IPS-18a (cell line): ENCODE measurements around the gene SLC17A9.

Source experiments
- H3K27ac ChIP-seq: one replicate; pipeline ENCODE4 v1.5.1; 2013; ENCODE audit warnings: low read length
- H3K27me3 ChIP-seq: one replicate; pipeline ENCODE4 v1.6.1; 2013; ENCODE audit warnings: mild to moderate bottlenecking, low read length; ENCODE audit not compliant: control insufficient read depth, insufficient read depth
- H3K36me3 ChIP-seq: one replicate; pipeline ENCODE4 v1.6.1; 2013; ENCODE audit warnings: low read depth, low read length; ENCODE audit not compliant: control insufficient read depth
- H3K4me1 ChIP-seq: one replicate; pipeline ENCODE4 v1.6.1; 2013; ENCODE audit warnings: low read depth, low read length; ENCODE audit not compliant: control insufficient read depth
- H3K4me3 ChIP-seq: one replicate; pipeline ENCODE4 v1.5.1; 2013; ENCODE audit warnings: low read length
- H3K9ac ChIP-seq: one replicate; pipeline ENCODE4 v1.6.1; 2013; ENCODE audit warnings: mild to moderate bottlenecking, low read length, moderate library complexity
- H3K9me3 ChIP-seq: one replicate; pipeline ENCODE4 v1.6.1; 2013; ENCODE audit warnings: low read depth, low read length; ENCODE audit not compliant: control insufficient read depth

Gene SLC17A9

DNA sequence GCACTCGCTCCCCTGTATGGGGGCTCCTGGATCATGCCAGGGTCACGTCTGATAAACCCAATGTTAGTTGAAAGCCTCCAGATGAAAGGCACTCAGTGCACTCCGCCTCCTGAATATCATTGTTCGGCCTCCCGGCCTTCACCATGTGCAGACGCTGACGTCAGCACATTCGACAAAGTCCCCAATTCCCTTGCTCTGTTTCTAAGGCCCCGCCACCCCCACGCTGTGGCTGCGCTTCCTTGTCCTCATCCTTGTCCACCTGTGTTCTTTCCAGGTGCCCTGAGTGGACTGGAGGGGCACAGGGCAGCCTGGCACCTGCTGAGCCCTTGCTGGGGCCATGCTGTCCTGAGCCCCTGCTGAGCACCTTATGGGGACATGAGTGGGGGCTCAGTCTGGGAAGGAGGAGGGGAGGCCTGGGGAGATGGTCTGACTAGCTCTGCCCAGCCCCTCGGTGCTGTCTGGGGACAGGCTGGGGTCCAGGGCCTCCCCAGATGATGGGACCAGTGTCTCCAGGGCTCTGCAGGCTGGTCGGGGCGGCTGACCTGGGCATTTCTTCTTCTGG lies 64.1 kb downstream of the SLC17A9 start:
- no peaks in the 10 kb centered on the region for H3K36me3 ChIP-seq
- peaks cover 11% of the 10 kb centered on the region for H3K9me3 ChIP-seq
- H3K4me3 ChIP-seq, result no peak overlapping the region
- H3K4me1 ChIP-seq, result peaks cover 11% of the 10 kb centered on the region
- H3K9ac ChIP-seq, result no peak overlapping the region
- H3K27ac ChIP-seq, result no peak overlapping the region
- H3K27me3 ChIP-seq, result peaks cover 45% of the 10 kb centered on the region

DNA sequence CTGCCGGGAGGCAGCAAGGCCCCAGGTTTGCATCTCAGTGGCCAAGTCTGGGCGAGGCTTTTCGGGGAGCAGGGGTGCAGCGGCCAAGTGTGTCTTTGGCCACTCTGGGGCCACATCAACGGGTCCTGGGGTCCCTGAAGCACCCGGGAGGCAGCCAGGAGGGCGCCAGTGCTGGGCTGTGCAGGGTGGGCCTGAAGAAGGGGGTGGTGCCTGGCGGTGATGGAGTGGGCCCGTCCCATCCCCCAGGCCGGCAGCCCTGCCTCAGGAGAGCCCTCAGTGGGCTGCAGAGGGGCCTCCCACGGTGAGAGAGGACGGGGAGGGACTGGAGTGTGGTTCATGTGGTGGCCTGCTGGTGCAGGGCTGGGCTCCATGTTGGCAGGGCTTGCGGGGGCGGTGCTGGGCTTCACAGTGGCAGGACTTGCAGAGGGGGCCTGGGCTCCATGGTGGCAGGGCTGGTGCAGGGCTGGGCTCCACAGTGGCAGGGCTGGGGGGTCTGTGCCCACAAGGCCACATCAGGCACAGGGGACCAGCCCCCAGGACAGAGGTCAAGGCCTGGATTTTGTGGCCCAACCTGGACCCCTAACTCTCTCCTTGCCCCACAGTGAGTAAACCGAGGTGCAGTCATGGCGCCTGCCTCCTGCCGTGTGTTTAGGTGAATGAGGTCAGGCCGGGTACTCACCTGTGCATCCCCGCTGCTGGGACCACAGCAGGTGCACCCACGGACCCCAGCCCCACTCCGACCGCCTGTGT lies 64.7 kb downstream of the SLC17A9 start:
- no peaks in the 10 kb centered on the region for H3K36me3 ChIP-seq
- H3K27ac ChIP-seq, result no peak overlapping the region
- H3K27me3 ChIP-seq, result peaks cover 38% of the 10 kb centered on the region
- H3K9me3 ChIP-seq, result peaks cover 11% of the 10 kb centered on the region
- H3K4me3 ChIP-seq, result no peak overlapping the region
- no peak overlapping the region for H3K9ac ChIP-seq
- peaks cover 11% of the 10 kb centered on the region for H3K4me1 ChIP-seq

DNA sequence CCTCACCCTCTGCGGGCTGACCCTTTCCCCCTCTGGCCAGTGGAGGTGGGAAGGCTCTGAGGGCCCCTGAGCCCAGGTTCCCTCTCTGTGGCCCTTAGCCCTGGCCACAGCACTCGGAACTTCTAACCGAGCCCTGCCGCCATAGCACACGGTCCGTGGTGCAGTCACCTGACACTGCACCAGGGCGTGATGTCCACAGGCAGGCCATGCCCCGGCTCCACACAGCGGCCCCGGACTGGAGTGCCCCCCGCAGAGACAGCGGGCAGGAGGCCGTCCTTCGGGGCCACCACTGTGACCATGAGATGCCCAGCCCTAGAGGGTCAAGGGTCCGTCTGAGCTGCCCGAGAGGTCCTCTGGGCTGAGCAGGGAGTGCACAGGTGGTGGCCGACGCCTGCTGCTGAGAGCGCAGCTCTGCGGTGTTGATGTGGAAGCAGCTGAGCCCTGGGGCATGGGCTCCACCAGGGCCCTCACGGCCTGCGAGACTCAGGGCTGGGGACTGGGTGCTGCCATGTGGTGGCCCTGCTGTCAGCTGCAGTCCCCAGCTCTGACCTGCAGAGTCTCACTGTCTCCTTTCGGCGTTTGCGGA lies 65.4 kb downstream of the SLC17A9 start:
- H3K9me3 ChIP-seq, result peaks cover 6% of the 10 kb centered on the region
- H3K27me3 ChIP-seq, result peaks cover 32% of the 10 kb centered on the region
- no peaks in the 10 kb centered on the region for H3K36me3 ChIP-seq
- no peak overlapping the region for H3K27ac ChIP-seq
- no peak overlapping the region for H3K4me3 ChIP-seq
- H3K4me1 ChIP-seq, result peaks cover 11% of the 10 kb centered on the region
- no peak overlapping the region for H3K9ac ChIP-seq
